ENCODE measurements around the gene TMOD1. TPM values are rescaled to one million over a fixed set of nuclear protein-coding genes. Genes with fewer than 3 reads are reported as not detected.

The TMOD1 gene
- total and polyA plus RNA-seq, 4 donors = 9.2 to 20.0 (median 14.1) TPM

DNA sequence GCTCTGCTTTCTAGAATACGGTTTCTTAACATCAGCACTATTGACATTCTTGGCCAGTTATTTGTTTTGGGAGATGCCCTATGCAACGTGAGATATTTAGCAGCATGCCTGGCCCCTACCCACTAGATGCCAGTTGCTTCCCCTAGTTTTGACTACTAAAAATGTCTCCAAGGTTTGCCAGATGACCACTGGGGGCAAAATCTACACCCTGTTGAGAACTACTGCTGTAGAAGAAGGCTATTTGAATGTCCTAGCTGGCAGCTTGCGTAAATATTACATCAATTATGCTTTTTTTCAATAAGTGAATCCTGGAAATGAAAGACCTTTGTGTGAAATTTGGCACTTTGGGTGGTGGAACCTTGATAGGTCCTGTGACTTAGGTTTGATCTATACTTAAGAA lies 137.2 kb downstream of the TMOD1 start:
- Histone ChIP-seq H3K4me1 (ENCODE audit: control insufficient read depth in 4 of 4, insufficient read depth in 4 of 4, low read length in 3 of 4) (peaks cover 4 to 40% (median 25%) of the 10 kb centered on the region in 4 donors), H3K27me3 (ENCODE audit: control insufficient read depth in 4 of 4, insufficient read depth in 4 of 4, low read length in 3 of 4) (no peaks in the 10 kb centered on the region), H3K4me3 (ENCODE audit: low read depth in 1 of 3, low read length in 3 of 3) (no peak overlapping the region), H3K27ac (ENCODE audit: low read depth in 1 of 2, low read length in 2 of 2) (no peak overlapping the region), H3K9me3 (ENCODE audit: control insufficient read depth in 4 of 4, low read length in 3 of 4) (no peaks in the 10 kb centered on the region), H3K9ac (ENCODE audit: low read depth in 1 of 2, low read length in 2 of 2) (no peak overlapping the region), H3K36me3 (ENCODE audit: control insufficient read depth in 4 of 4, insufficient read depth in 3 of 4, low read depth in 1 of 4, low read length in 3 of 4) (peaks cover 0 to 20% (median 14%) of the 10 kb centered on the region in 4 donors)
- no peak for DNase-seq (ENCODE audit: low spot score)
- no peak for TF ChIP-seq TAF1 (conservative IDR thresholded peaks at IDR 0.05)
- no peak for TF ChIP-seq GABPA (IDR thresholded peaks at IDR 0.05 in 1 of 2, conservative IDR thresholded peaks at IDR 0.05 in 1 of 2)
- no peak for TF ChIP-seq RXRA (IDR thresholded peaks at IDR 0.05)
- no peak for TF ChIP-seq HNF4G (IDR thresholded peaks at IDR 0.05)
- TF ChIP-seq, protein P1, sequence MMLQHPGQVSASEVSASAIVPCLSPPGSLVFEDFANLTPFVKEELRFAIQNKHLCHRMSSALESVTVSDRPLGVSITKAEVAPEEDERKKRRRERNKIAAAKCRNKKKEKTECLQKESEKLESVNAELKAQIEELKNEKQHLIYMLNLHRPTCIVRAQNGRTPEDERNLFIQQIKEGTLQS (IDR thresholded peaks at IDR 0.05) = no peak
- TF ChIP-seq, protein P2, sequence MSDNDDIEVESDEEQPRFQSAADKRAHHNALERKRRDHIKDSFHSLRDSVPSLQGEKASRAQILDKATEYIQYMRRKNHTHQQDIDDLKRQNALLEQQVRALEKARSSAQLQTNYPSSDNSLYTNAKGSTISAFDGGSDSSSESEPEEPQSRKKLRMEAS (IDR thresholded peaks at IDR 0.05) = no peak
- TF ChIP-seq YY1 (IDR thresholded peaks at IDR 0.05) = no peak
- TF ChIP-seq, protein P3, sequence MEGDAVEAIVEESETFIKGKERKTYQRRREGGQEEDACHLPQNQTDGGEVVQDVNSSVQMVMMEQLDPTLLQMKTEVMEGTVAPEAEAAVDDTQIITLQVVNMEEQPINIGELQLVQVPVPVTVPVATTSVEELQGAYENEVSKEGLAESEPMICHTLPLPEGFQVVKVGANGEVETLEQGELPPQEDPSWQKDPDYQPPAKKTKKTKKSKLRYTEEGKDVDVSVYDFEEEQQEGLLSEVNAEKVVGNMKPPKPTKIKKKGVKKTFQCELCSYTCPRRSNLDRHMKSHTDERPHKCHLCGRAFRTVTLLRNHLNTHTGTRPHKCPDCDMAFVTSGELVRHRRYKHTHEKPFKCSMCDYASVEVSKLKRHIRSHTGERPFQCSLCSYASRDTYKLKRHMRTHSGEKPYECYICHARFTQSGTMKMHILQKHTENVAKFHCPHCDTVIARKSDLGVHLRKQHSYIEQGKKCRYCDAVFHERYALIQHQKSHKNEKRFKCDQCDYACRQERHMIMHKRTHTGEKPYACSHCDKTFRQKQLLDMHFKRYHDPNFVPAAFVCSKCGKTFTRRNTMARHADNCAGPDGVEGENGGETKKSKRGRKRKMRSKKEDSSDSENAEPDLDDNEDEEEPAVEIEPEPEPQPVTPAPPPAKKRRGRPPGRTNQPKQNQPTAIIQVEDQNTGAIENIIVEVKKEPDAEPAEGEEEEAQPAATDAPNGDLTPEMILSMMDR (IDR thresholded peaks at IDR 0.05; ENCODE audit: low read depth, low read length, missing input control) = no peak
- no peak for TF ChIP-seq EGR1 (IDR thresholded peaks at IDR 0.05; ENCODE audit: low read depth in 2 of 2)
- no peak for TF ChIP-seq NR2F2 (IDR thresholded peaks at IDR 0.05)
- no peak for TF ChIP-seq FOXA2 (IDR thresholded peaks at IDR 0.05)
- TF ChIP-seq RAD21 (IDR thresholded peaks at IDR 0.05) = no peak
- TF ChIP-seq FOXA1 (IDR thresholded peaks at IDR 0.05) = no peak
- TF ChIP-seq, protein P4, sequence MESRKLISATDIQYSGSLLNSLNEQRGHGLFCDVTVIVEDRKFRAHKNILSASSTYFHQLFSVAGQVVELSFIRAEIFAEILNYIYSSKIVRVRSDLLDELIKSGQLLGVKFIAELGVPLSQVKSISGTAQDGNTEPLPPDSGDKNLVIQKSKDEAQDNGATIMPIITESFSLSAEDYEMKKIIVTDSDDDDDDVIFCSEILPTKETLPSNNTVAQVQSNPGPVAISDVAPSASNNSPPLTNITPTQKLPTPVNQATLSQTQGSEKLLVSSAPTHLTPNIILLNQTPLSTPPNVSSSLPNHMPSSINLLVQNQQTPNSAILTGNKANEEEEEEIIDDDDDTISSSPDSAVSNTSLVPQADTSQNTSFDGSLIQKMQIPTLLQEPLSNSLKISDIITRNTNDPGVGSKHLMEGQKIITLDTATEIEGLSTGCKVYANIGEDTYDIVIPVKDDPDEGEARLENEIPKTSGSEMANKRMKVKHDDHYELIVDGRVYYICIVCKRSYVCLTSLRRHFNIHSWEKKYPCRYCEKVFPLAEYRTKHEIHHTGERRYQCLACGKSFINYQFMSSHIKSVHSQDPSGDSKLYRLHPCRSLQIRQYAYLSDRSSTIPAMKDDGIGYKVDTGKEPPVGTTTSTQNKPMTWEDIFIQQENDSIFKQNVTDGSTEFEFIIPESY (IDR thresholded peaks at IDR 0.05) = no peak
- no peak for TF ChIP-seq HNF4A (conservative IDR thresholded peaks at IDR 0.05)
- TF ChIP-seq, protein P5, sequence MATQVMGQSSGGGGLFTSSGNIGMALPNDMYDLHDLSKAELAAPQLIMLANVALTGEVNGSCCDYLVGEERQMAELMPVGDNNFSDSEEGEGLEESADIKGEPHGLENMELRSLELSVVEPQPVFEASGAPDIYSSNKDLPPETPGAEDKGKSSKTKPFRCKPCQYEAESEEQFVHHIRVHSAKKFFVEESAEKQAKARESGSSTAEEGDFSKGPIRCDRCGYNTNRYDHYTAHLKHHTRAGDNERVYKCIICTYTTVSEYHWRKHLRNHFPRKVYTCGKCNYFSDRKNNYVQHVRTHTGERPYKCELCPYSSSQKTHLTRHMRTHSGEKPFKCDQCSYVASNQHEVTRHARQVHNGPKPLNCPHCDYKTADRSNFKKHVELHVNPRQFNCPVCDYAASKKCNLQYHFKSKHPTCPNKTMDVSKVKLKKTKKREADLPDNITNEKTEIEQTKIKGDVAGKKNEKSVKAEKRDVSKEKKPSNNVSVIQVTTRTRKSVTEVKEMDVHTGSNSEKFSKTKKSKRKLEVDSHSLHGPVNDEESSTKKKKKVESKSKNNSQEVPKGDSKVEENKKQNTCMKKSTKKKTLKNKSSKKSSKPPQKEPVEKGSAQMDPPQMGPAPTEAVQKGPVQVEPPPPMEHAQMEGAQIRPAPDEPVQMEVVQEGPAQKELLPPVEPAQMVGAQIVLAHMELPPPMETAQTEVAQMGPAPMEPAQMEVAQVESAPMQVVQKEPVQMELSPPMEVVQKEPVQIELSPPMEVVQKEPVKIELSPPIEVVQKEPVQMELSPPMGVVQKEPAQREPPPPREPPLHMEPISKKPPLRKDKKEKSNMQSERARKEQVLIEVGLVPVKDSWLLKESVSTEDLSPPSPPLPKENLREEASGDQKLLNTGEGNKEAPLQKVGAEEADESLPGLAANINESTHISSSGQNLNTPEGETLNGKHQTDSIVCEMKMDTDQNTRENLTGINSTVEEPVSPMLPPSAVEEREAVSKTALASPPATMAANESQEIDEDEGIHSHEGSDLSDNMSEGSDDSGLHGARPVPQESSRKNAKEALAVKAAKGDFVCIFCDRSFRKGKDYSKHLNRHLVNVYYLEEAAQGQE (IDR thresholded peaks at IDR 0.05) = no peak
- no peak for TF ChIP-seq SP1 (IDR thresholded peaks at IDR 0.05)
- no peak for TF ChIP-seq JUND (IDR thresholded peaks at IDR 0.05)
- WGBS = 56% methylated on average over 3 of the region's 3 CpGs
